Measurements from ENCODE around the gene HSD3B2. TPM values are rescaled to one million over a fixed set of nuclear protein-coding genes. Genes with fewer than 3 reads are reported as not detected.

Gene HSD3B2
- total and polyA plus RNA-seq, 2 of the 13 experiments (the other 11 are each of a cell fraction or from before 2014, with no cell fraction given) = 0.20 TPM; not detected in 1

DNA sequence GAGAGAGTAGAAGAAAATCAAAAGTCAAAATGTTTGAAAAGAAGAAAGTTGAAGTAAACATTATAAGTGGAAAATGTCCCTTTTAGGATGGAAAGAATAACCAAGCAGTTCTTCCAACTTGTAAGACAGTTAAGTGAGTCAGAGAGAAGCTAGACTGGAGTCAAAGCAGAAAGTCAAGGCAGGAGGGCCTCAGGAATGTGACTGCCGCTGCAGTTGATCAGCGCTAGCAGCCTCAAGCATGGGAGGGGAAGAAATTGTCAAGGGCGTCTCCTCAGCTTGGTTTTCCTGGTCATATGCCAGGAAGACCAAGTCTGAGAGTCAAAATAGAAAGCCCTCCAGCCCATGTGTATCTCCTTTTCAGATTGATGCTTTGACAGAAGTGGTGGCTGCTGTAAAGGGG is 23.2 kb upstream of the HSD3B2 start:
- POLR2A ChIA-PET = no interaction called here
- no peak overlapping the region for H2AFZ ChIP-seq (ENCODE audit: low read length)
- H3K4me1 ChIP-seq (ENCODE audit: insufficient read depth, low read length) = peaks cover 12% of the 10 kb centered on the region
- H3K9ac ChIP-seq (ENCODE audit: insufficient read depth, low read depth, low read length) = no peak overlapping the region
- no peak for DNase-seq (ENCODE audit: low spot score)
- in situ Hi-C loops (cut with HindIII; ENCODE audit: extremely low pct_ligation_motif_present, low pct_unique_long_range_greater_than_20kb) = no loop called here
- WGBS (ENCODE audit: low lambda C conversion rate) = 78% methylated on average over 3 of the region's 3 CpGs
- CTCF ChIA-PET (ENCODE audit: low intra/inter-chr PET ratio, low total read pairs) = no interaction called here
- H3K9me3 ChIP-seq (ENCODE audit: low read length) = no peaks in the 10 kb centered on the region
- no peaks in the 10 kb centered on the region for H4K20me1 ChIP-seq (ENCODE audit: insufficient read depth, low read length)
- no TSS peak for BruUV-seq (replicated peaks)
- H3K4me2 ChIP-seq (ENCODE audit: low read depth, low read length) = no peak overlapping the region
- H3K27ac ChIP-seq (ENCODE audit: extremely low read length, insufficient read depth, low read length) = no peak overlapping the region
- ATAC-seq = no peak
- no peak for TF ChIP-seq KLF12 (CRISPR knock-in tag; IDR thresholded peaks at IDR 0.05; ENCODE audit: borderline replicate concordance)
- TF ChIP-seq, protein P1, sequence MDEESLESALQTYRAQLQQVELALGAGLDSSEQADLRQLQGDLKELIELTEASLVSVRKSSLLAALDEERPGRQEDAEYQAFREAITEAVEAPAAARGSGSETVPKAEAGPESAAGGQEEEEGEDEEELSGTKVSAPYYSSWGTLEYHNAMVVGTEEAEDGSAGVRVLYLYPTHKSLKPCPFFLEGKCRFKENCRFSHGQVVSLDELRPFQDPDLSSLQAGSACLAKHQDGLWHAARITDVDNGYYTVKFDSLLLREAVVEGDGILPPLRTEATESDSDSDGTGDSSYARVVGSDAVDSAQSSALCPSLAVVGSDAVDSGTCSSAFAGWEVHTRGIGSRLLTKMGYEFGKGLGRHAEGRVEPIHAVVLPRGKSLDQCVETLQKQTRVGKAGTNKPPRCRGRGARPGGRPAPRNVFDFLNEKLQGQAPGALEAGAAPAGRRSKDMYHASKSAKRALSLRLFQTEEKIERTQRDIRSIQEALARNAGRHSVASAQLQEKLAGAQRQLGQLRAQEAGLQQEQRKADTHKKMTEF (CRISPR knock-in tag; IDR thresholded peaks at IDR 0.05) = no peak
- TF ChIP-seq CBX5 (CRISPR knock-in tag; IDR thresholded peaks at IDR 0.05; ENCODE audit: borderline replicate concordance) = no peak
- no peak for TF ChIP-seq MYNN (CRISPR knock-in tag; IDR thresholded peaks at IDR 0.05; ENCODE audit: low read depth)
- TF ChIP-seq HNRNPUL1 (IDR thresholded peaks at IDR 0.05; ENCODE audit: low read depth, low read length) = no peak
- intact Hi-C loops (cut with micrococcal nuclease; ENCODE audit: unreplicated experiment) = no loop called here
- no peak overlapping the region for H3K4me3 ChIP-seq (replicated peaks in 1 of 3; ENCODE audit: insufficient read depth in 1 of 3, low read depth in 2 of 3, low read length in 3 of 3)
- no peak for FAIRE-seq
- H3K36me3 ChIP-seq (replicated peaks in 1 of 2; ENCODE audit: control insufficient read depth in 1 of 2, insufficient read depth in 2 of 2, low read length in 2 of 2) = no peaks in the 10 kb centered on the region
- H3K79me2 ChIP-seq (ENCODE audit: insufficient read depth, low read length) = no peaks in the 10 kb centered on the region
- H3K27me3 ChIP-seq (ENCODE audit: control insufficient read depth in 1 of 2, insufficient read depth in 2 of 2, low read length in 2 of 2) = no peaks in the 10 kb centered on the region

DNA sequence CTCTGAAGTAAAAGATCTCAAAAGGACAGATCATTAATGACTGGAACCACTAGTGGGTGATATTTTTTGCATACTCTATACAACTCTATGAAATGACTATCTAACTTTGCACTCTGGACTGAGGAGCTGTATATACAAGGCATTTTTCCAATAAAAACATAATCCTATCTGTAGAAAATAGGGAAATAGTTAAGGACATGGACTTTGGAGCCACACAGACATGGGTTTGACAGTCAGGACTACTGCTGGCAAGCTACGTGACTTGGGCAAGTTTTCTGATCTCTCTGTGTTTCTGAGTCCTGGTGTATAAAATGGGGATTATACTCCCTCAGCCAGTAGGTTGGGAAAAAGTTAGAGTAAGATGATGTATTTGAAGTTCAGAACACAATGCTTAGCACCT is 20.9 kb upstream of the HSD3B2 start:
- POLR2A ChIA-PET = no interaction called here
- TF ChIP-seq TOPORS (CRISPR knock-in tag; IDR thresholded peaks at IDR 0.05) (no peak), SALL1 (CRISPR knock-in tag; IDR thresholded peaks at IDR 0.05) (peak; percentile 42; the same call in 1 of the 2 replicates), RBM22 (optimal IDR thresholded peaks at IDR 0.05; ENCODE audit: low read length) (no peak), ZBTB3 (CRISPR knock-in tag; IDR thresholded peaks at IDR 0.05; ENCODE audit: borderline replicate concordance, low read depth) (no peak), ZNF703 (CRISPR knock-in tag; IDR thresholded peaks at IDR 0.05; ENCODE audit: borderline replicate concordance) (no peak), ZNF143 (CRISPR knock-in tag; IDR thresholded peaks at IDR 0.05) (no peak), SP5 (CRISPR knock-in tag; IDR thresholded peaks at IDR 0.05; ENCODE audit: borderline replicate concordance, low read depth) (no peak), ZNF678 (CRISPR knock-in tag; IDR thresholded peaks at IDR 0.05) (no peak), ZNF274 (CRISPR knock-in tag; IDR thresholded peaks at IDR 0.05) (no peak), ZNF792 (CRISPR knock-in tag; IDR thresholded peaks at IDR 0.05) (no peak), MAZ (IDR thresholded peaks at IDR 0.05; ENCODE audit: borderline replicate concordance, low read depth, low read length) (no peak), MAZ (CRISPR knock-in tag; IDR thresholded peaks at IDR 0.05; ENCODE audit: low read depth) (no peak)

More for the DNA sequence above, 20.9 kb upstream of the HSD3B2 start:
- Histone ChIP-seq H3K79me2 (ENCODE audit: insufficient read depth, low read length) (no peaks in the 10 kb centered on the region), H3K4me3 (replicated peaks in 1 of 3; ENCODE audit: insufficient read depth in 1 of 3, low read depth in 2 of 3, low read length in 3 of 3) (no peak overlapping the region), H4K20me1 (ENCODE audit: insufficient read depth, low read length) (no peaks in the 10 kb centered on the region), H3K27me3 (ENCODE audit: control insufficient read depth in 1 of 2, insufficient read depth in 2 of 2, low read length in 2 of 2) (no peaks in the 10 kb centered on the region), H3K27ac (ENCODE audit: extremely low read length, insufficient read depth, low read length) (no peak overlapping the region), H3K9ac (ENCODE audit: insufficient read depth, low read depth, low read length) (no peak overlapping the region), H3K36me3 (replicated peaks in 1 of 2; ENCODE audit: control insufficient read depth in 1 of 2, insufficient read depth in 2 of 2, low read length in 2 of 2) (no peaks in the 10 kb centered on the region), H3K4me1 (ENCODE audit: insufficient read depth, low read length) (peaks cover 21% of the 10 kb centered on the region), H2AFZ (ENCODE audit: low read length) (no peak overlapping the region), H3K4me2 (ENCODE audit: low read depth, low read length) (peak overlapping the region; percentile 37; the same call in 1 of the 2 replicates), H3K9me3 (ENCODE audit: low read length) (no peaks in the 10 kb centered on the region)
- intact Hi-C loops (cut with micrococcal nuclease; ENCODE audit: unreplicated experiment) (no loop called here), in situ Hi-C loops (cut with HindIII; ENCODE audit: extremely low pct_ligation_motif_present, low pct_unique_long_range_greater_than_20kb) (no loop called here)
- ATAC-seq (peak; percentile 44), DNase-seq (ENCODE audit: low spot score) (no peak), FAIRE-seq (no peak)
- WGBS (ENCODE audit: low lambda C conversion rate) = 13% methylated on average over 1 of the region's 1 CpG
- no TSS peak for BruUV-seq (replicated peaks)
- CTCF ChIA-PET (ENCODE audit: low intra/inter-chr PET ratio, low total read pairs) = no interaction called here

All from HepG2 (cell line).